HG02885 (cell line): ENCODE data around the gene NUBPL.

Experiments used
- ATAC-seq: cut with Tn5 transposase; IDR thresholded peaks from one replicate; pipeline ENCODE4 v1.9.1; 2021; ENCODE audit warnings: mild to moderate bottlenecking; ENCODE audit not compliant: unreplicated experiment, poor library complexity

Gene NUBPL

DNA sequence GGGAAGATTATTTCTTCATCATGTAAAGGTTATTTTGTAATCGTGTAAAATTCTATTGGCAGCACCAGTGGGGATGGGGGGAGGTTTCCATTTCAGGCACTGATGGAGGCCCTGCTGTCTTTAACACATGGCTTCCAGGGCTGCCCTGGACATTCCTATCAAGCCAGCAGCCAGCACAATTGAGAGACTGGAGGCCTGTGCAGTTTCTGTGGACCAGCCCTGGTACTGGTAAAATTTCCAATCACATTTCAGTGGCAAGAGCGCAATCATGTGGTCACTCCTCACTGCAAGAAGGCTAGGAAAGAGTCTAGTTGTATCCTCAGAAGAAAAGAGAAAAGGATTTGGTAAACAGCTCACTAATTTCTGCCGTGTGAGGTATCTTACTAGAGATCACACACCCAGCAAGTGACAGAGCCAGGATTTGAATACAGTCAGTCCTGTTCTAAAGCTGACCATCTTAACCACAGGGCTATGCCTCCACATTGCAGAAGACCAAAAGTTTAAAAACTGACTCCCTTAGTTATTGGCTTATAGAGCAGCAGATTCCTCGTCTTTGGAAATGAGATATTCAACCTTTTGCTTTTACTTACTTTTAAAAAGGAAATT, 336.5 kb downstream of the NUBPL start:
- no peak for ATAC-seq

DNA sequence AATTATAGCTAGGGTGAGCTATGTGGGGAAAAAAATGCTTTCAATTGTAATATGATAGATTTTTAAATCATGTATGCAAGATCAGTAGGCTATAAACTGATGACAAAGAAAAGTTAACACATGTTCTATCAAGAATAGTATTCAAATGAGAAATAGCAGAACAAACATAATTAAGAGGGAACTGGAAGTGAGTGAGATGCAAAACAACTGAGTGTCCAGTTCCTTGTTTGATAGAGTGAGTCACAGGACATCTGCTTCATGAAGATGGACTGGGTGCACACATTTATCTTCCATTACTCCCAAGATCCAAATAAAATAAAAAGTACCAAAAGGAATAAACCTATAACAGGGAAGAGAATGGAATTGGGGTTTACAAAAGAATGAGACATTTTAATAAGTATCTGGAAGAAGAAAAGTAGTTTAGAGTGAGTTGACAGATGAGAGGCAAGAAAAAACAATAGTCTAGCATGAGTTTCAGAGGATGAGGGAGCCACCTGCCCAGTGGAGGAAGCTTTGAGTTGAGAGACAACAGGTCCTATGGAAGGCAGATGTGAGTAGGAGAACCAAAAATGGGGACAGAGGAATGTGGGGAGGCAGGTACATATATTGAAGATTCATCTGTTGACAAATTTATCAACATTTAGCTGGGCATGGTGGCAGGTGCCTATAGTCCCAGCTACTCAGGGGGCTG, 337.8 kb downstream of the NUBPL start:
- no peak for ATAC-seq

DNA sequence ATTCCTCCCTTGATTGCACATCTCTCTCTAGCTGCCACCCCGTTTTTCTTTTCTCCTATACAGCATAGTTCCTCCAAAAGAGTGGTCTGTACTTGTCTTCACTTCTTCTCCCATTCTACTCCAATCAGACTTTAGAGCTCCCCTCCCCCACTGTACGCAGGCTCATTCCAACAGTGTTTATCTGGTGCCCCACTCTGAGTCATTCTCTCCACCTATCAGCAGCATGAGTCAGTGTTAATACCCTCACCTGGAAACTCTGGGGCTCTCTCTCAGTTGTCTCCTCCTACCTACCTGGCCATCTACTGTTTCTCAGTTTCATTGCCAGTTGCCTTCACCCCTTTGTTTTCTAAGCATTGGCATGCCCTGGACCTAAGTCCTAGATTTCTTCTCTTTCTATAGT, 340.8 kb downstream of the NUBPL start:
- ATAC-seq, result no peak

DNA sequence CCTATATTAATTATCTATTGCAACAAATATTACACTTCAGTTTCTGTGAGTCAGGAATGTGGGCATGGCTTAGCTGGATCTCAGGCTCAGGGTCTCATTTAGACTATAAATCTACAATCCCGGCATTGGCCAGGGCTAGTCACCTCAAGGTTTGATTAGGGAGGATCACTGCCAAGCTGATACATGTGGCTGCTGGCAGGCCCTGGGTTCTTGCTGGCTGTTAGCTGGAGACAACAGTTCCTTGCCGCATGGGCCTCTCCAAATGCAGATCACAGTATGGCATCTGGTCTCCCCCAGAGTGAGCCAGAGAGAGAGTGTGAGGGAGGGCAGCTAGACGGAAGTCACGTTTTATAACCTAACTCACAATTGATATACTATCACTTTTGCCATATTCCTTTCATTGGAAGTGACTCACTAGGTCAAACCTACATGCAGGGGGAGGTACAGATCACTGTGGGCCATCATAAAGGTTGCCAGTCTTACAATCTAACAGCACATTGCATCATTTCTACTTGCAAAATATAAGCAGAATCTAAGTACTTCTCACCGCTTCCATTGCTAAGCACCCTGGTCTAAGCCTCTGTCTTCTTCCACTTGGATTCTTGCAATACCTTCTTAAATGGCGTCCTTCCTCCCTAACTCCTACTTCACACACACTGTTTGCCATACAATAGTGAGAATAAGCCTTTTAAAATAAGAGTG, 341.9 kb downstream of the NUBPL start:
- no peak for ATAC-seq

DNA sequence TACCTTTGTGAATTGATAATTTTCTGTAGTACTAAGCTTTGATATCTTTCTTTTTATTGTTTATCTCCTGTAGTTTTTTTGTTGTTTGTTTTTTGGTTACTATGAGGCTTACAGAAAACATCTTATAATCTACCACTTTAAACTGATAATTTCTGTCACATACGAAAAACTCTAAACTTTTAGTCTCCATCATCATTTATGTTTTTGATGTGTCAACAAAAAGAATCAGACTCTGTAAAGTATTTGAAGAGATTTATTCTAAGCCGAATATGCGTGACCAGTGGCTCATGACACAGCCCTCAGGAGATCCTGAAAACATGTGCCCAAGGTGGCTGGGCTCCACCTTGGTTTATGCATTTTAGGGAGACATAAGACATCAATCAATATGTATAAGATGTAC, 348.8 kb downstream of the NUBPL start:
- ATAC-seq, result no peak
